CD4-positive, alpha-beta T cell treated with Interleukin-2 at 100 ng/mL for 4 hours (primary cell): Measurements from ENCODE around the gene ZNF438.
"Not testable (repeated sequence)": the region's sequence is repeated elsewhere in the genome, so short reads cannot be mapped to it uniquely, and the experiment has no call there.

Experiments used
- DNase-seq: peaks from one replicate; pipeline ENCODE4 v3.0.0-alpha.2; 2020; ENCODE audit warnings: low spot score

The ZNF438 gene

GRCh38 chr10:30940256-30940655 is 91.4 kb downstream of the ZNF438 start:
- no peak for DNase-seq

- no peak for DNase-seq
Measured at GRCh38 chr10:30939643-30940251, 91.9 kb downstream of the ZNF438 start.

GRCh38 chr10:30935078-30935477 is 96.6 kb downstream of the ZNF438 start:
- no peak for DNase-seq

- no peak for DNase-seq
Measured at GRCh38 chr10:30931094-30931493, 100.6 kb downstream of the ZNF438 start.

GRCh38 chr10:30929901-30930520 is 101.7 kb downstream of the ZNF438 start:
- no peak for DNase-seq

GRCh38 chr10:30929311-30929729 is 102.3 kb downstream of the ZNF438 start:
- DNase-seq = not testable (repeated sequence)

- no peak for DNase-seq
Measured at GRCh38 chr10:30928742-30929141, 102.9 kb downstream of the ZNF438 start.

GRCh38 chr10:30918651-30919050 is 113.0 kb downstream of the ZNF438 start:
- DNase-seq = no peak

GRCh38 chr10:30917789-30918188 is 113.9 kb downstream of the ZNF438 start:
- no peak for DNase-seq

GRCh38 chr10:30917067-30917466 is 114.6 kb downstream of the ZNF438 start:
- DNase-seq = no peak

GRCh38 chr10:30915146-30915545 is 116.5 kb downstream of the ZNF438 start:
- no peak for DNase-seq

GRCh38 chr10:30911303-30911863 is 120.3 kb downstream of the ZNF438 start:
- no peak for DNase-seq

- DNase-seq = no peak
Measured at GRCh38 chr10:30903397-30904138, 128.1 kb downstream of the ZNF438 start.

GRCh38 chr10:30902621-30903396 is 128.9 kb downstream of the ZNF438 start:
- DNase-seq = no peak

GRCh38 chr10:30901487-30901886 is 130.2 kb downstream of the ZNF438 start:
- not testable (repeated sequence) for DNase-seq

- no peak for DNase-seq
Measured at GRCh38 chr10:30898964-30899363, 132.7 kb downstream of the ZNF438 start.

- no peak for DNase-seq
Measured at GRCh38 chr10:30897547-30897946, 134.1 kb downstream of the ZNF438 start.

- no peak for DNase-seq
Measured at GRCh38 chr10:30897048-30897447, 134.6 kb downstream of the ZNF438 start.

- DNase-seq = no peak
Measured at GRCh38 chr10:30894221-30894620, 137.4 kb downstream of the ZNF438 start.

GRCh38 chr10:30893208-30893607 is 138.5 kb downstream of the ZNF438 start:
- no peak for DNase-seq

GRCh38 chr10:30887839-30888238 is 143.8 kb downstream of the ZNF438 start:
- no peak for DNase-seq

GRCh38 chr10:30885423-30885822 is 146.2 kb downstream of the ZNF438 start:
- DNase-seq = no peak
